PC-3 (cell line): ENCODE data around the gene CRABP2. TPM values are rescaled to one million over a fixed set of nuclear protein-coding genes. Genes with fewer than 3 reads are reported as not detected.

ENCODE experiments used
- ATAC-seq: fragments of 200-7000 bp; cut with Tn5 transposase; 2 replicates; pipeline ENCODE4 v1.9.1; 2020; ENCODE audit warnings: mild to moderate bottlenecking, moderate library complexity
- BruUV-seq: library from RNA; stranded (reverse); fragments of 400-500 nt; replicated peaks from 2 replicates; lab custom pipeline; 2021; lab: Mats Ljungman, UMichigan
- CTCF ChIA-PET: fragments of 300-600 bp; sonication (Branson Sonifier 250); formaldehyde crosslinking; loops from one replicate; lab custom pipeline; 2022; ENCODE audit warnings: antibody characterized with exemption; lab: Charles Lee
- POLR2A ChIA-PET: fragments of 300-600 bp; sonication (Branson Sonifier 250); formaldehyde crosslinking; loops from one replicate; lab custom pipeline; 2022; ENCODE audit warnings: antibody characterized with exemption; ENCODE audit not compliant: unreplicated experiment; lab: Charles Lee
- DNase-seq: peaks from one replicate; pipeline ENCODE4 v3.0.0-alpha.2; 2015
- H2AFZ ChIP-seq: fragments of 300-600 bp; sonication (generic); 2 replicates; pipeline ENCODE4 v1.6.0; 2016; ENCODE audit warnings: antibody characterized with exemption, low read length
- H3F3A ChIP-seq: fragments of 300-600 bp; sonication (generic); one replicate; pipeline ENCODE4 v1.6.0; 2017; ENCODE audit warnings: antibody characterized with exemption, low read length, control low read depth, mild to moderate bottlenecking; ENCODE audit not compliant: unreplicated experiment
- H3K27ac ChIP-seq: fragments of 300-600 bp; sonication (generic); 2 replicates; pipeline ENCODE4 v1.5.1; 2016; ENCODE audit warnings: mild to moderate bottlenecking, low read length
- H3K27me3 ChIP-seq: fragments of 300-600 bp; sonication (generic); 2 replicates; pipeline ENCODE4 v1.6.1; 2016; ENCODE audit warnings: low read length, mixed read lengths
- H3K36me3 ChIP-seq: fragments of 300-600 bp; sonication (generic); 2 replicates; pipeline ENCODE4 v1.6.1; 2016; ENCODE audit warnings: low read depth, mixed run types, low read length, mixed read lengths
- H3K4me1 ChIP-seq: fragments of 300-600 bp; sonication (generic); 2 replicates; pipeline ENCODE4 v1.5.1; 2016; ENCODE audit warnings: low read length; ENCODE audit not compliant: insufficient read depth
- H3K4me2 ChIP-seq: fragments of 300-600 bp; sonication (generic); 2 replicates; pipeline ENCODE4 v1.6.0; 2016; ENCODE audit warnings: low read length
- H3K4me3 ChIP-seq: fragments of 300-600 bp; sonication (generic); 2 replicates; pipeline ENCODE4 v1.5.1; 2016; ENCODE audit warnings: mild to moderate bottlenecking, low read length, mixed read lengths
- H3K79me2 ChIP-seq: fragments of 300-600 bp; sonication (generic); 2 replicates; pipeline ENCODE4 v1.6.1; 2017; ENCODE audit warnings: low read length, mixed read lengths
- H3K9ac ChIP-seq: fragments of 300-600 bp; sonication (generic); 2 replicates; pipeline ENCODE4 v1.6.0; 2016; ENCODE audit warnings: mild to moderate bottlenecking, low read length
- H3K9me2 ChIP-seq: fragments of 300-600 bp; sonication (generic); replicated peaks from 2 replicates; pipeline ENCODE4 v1.6.1; 2016; ENCODE audit warnings: mixed run types, low read length, mixed read lengths
- H3K9me3 ChIP-seq: fragments of 300-600 bp; sonication (generic); 2 replicates; pipeline ENCODE4 v1.6.1; 2016; ENCODE audit warnings: low read length, mixed read lengths
- H4K20me1 ChIP-seq: fragments of 300-600 bp; sonication (generic); 2 replicates; pipeline ENCODE4 v1.6.1; 2016; ENCODE audit warnings: low read length, mixed read lengths
- CTCF ChIP-seq: fragments of 300-600 bp; sonication (generic); conservative IDR thresholded peaks from 2 replicates; pipeline ENCODE4 v1.5.1; 2017; ENCODE audit warnings: antibody characterized with exemption, low read depth, mild to moderate bottlenecking, low read length
- EZH2 ChIP-seq: fragments of 300-600 bp; sonication (generic); IDR thresholded peaks from one replicate; pipeline ENCODE4 v1.6.1; 2017; ENCODE audit warnings: antibody characterized with exemption, mild to moderate bottlenecking, low read length; ENCODE audit not compliant: unreplicated experiment
- EZH2phosphoT487 ChIP-seq: fragments of 300-600 bp; sonication (generic); IDR thresholded peaks from 2 replicates; pipeline ENCODE4 v1.6.1; 2018; ENCODE audit warnings: mild to moderate bottlenecking, antibody characterized with exemption, low read length, borderline replicate concordance
- intact Hi-C: fragments of 100-400 bp; cut with micrococcal nuclease; formaldehyde crosslinking; loops from 2 replicates; pipeline ENCODE4 v1.9.0; 2023
- total RNA-seq: library from RNA; depleted of rRNA; stranded (reverse); fragments of >200 nt; gene quantifications from 2 replicates; pipeline ENCODE4 v1.2.3, GENCODE V29; 2014

Gene CRABP2
- total RNA-seq, 1 experiment from 2014 or later = 120 TPM

GRCh38 chr1:156691665-156692440 lies 13.5 kb downstream of the CRABP2 start:
- Histone ChIP-seq H3K27ac (peak overlapping the region; percentile 75), H2AFZ (peak overlapping the region; percentile 51), H3K9me2 (no peaks in the 10 kb centered on the region), H3K4me1 (peaks cover 55% of the 10 kb centered on the region), H3K4me2 (peak overlapping the region; percentile 67), H3K79me2 (no peaks in the 10 kb centered on the region), H3K27me3 (no peaks in the 10 kb centered on the region), H3K36me3 (no peaks in the 10 kb centered on the region), H3F3A (peaks cover 8% of the 10 kb centered on the region), H3K9me3 (no peaks in the 10 kb centered on the region), H3K4me3 (peak overlapping the region; percentile 11; the same call in 1 of the 2 replicates), H4K20me1 (no peaks in the 10 kb centered on the region), H3K9ac (peak overlapping the region; percentile 35)
- intact Hi-C loops = no loop called here
- ATAC-seq (peak; percentile 14), DNase-seq (peak; percentile 71)
- no peak for TF ChIP-seq EZH2phosphoT487
- TF ChIP-seq EZH2 = no peak
- TF ChIP-seq CTCF = no peak
- ChIA-PET POLR2A (interaction anchor here (1.6 kb wide), 1 partner anchor 14 kb away, joined by 4 read pairs; the partner anchor contains the start of gene CRABP2), CTCF (interaction anchor here (1.0 to 3.8 kb wide), 4 partner anchors 9 to 169 kb away, joined by 3 to 106 read pairs (median 44); partner anchors contain the start of gene CRABP2)
- BruUV-seq = no TSS peak

GRCh38 chr1:156691191-156691590 lies 14.2 kb downstream of the CRABP2 start:
- BruUV-seq = no TSS peak

More at GRCh38 chr1:156691191-156691590, 14.2 kb downstream of the CRABP2 start:
- H3K9me2 ChIP-seq = no peaks in the 10 kb centered on the region
- no peak overlapping the region for H3K4me3 ChIP-seq
- intact Hi-C loops = no loop called here
- peak overlapping the region; percentile 67 for H3K4me2 ChIP-seq
- H3K79me2 ChIP-seq = no peaks in the 10 kb centered on the region
- DNase-seq (no peak), ATAC-seq (no peak)
- H4K20me1 ChIP-seq = no peaks in the 10 kb centered on the region
- peak overlapping the region; percentile 51 for H2AFZ ChIP-seq
- ChIA-PET POLR2A (interaction anchor here (0.5 to 1.6 kb wide), 3 partner anchors 14 to 66 kb away, joined by 4 to 18 read pairs (median 4); partner anchors contain the start of gene CRABP2), CTCF (interaction anchor here (1.0 to 3.8 kb wide), 4 partner anchors 15 to 170 kb away, joined by 3 to 106 read pairs (median 48); partner anchors contain the start of gene CRABP2)
- no peaks in the 10 kb centered on the region for H3K36me3 ChIP-seq
- peaks cover 8% of the 10 kb centered on the region for H3F3A ChIP-seq
- no peaks in the 10 kb centered on the region for H3K9me3 ChIP-seq
- H3K9ac ChIP-seq = no peak overlapping the region
- TF ChIP-seq EZH2phosphoT487 (no peak), CTCF (no peak), EZH2 (no peak)
- H3K27me3 ChIP-seq = no peaks in the 10 kb centered on the region
- peaks cover 58% of the 10 kb centered on the region for H3K4me1 ChIP-seq
- peak overlapping the region; percentile 75 for H3K27ac ChIP-seq
